SK-N-SH treated with all-trans-retinoic acid at 6 μM for 48 hours (cell line): ENCODE measurements around the gene ASF1B.

Source experiments
- ATAC-seq: fragments of 200-7000 bp; cut with Tn5 transposase; 3 replicates; pipeline ENCODE4 v1.9.1; 2020; ENCODE audit warnings: mild to moderate bottlenecking, moderate library complexity
- BACH2 ChIP-seq: fragments of 250-450 bp; sonication (Bioruptor Pico); IDR thresholded peaks from 2 replicates; pipeline ENCODE4 v1.9.0; 2021; ENCODE audit warnings: mild to moderate bottlenecking, borderline replicate concordance
- CREB5 ChIP-seq: fragments of 250-450 bp; sonication (Bioruptor Pico); IDR thresholded peaks from 2 replicates; pipeline ENCODE4 v1.5.1; 2020; ENCODE audit warnings: low read depth, mild to moderate bottlenecking, moderate library complexity
- CSDC2 ChIP-seq: fragments of 250-450 bp; sonication (Bioruptor Pico); IDR thresholded peaks from 2 replicates; pipeline ENCODE4 v1.5.0; 2020; ENCODE audit warnings: mild to moderate bottlenecking, moderate library complexity
- ESRRG ChIP-seq: fragments of 250-450 bp; sonication (Bioruptor Pico); IDR thresholded peaks from 2 replicates; pipeline ENCODE4 v1.6.1; 2021; ENCODE audit warnings: mild to moderate bottlenecking
- GLIS3 ChIP-seq: fragments of 250-450 bp; sonication (Bioruptor Pico); IDR thresholded peaks from 2 replicates; pipeline ENCODE4 v1.5.0; 2020; ENCODE audit warnings: mild to moderate bottlenecking, moderate library complexity
- ISL1 ChIP-seq: fragments of 250-450 bp; sonication (Bioruptor Pico); IDR thresholded peaks from 2 replicates; pipeline ENCODE4 v2.1.2; 2022; ENCODE audit warnings: mild to moderate bottlenecking, moderate library complexity
- OSR1 ChIP-seq: fragments of 250-450 bp; sonication (Bioruptor Pico); IDR thresholded peaks from 2 replicates; pipeline ENCODE4 v1.8.0; 2022; ENCODE audit warnings: moderate library complexity, mild to moderate bottlenecking, inconsistent platforms
- POU6F1 ChIP-seq: fragments of 250-450 bp; sonication (Bioruptor Pico); IDR thresholded peaks from 2 replicates; pipeline ENCODE4 v1.8.0; 2021; ENCODE audit warnings: low read depth, mild to moderate bottlenecking, moderate library complexity, borderline replicate concordance
- PPARA ChIP-seq: fragments of 250-450 bp; sonication (Bioruptor Pico); IDR thresholded peaks from 2 replicates; pipeline ENCODE4 v1.5.0; 2020; ENCODE audit warnings: mild to moderate bottlenecking, borderline replicate concordance
- RARB ChIP-seq: fragments of 250-450 bp; sonication (Bioruptor Pico); IDR thresholded peaks from 2 replicates; pipeline ENCODE4 v1.8.0; 2021; ENCODE audit warnings: mild to moderate bottlenecking, moderate library complexity
- SNAI2 ChIP-seq: fragments of 250-450 bp; sonication (Bioruptor Pico); IDR thresholded peaks from 2 replicates; pipeline ENCODE4 v1.5.0; 2020; ENCODE audit warnings: mild to moderate bottlenecking, moderate library complexity
- TCF4 ChIP-seq: fragments of 250-450 bp; sonication (Bioruptor Pico); IDR thresholded peaks from 2 replicates; pipeline ENCODE4 v1.8.0; 2021; ENCODE audit warnings: mild to moderate bottlenecking, moderate library complexity, borderline replicate concordance
- TOX ChIP-seq: fragments of 250-450 bp; sonication (Bioruptor Pico); IDR thresholded peaks from 2 replicates; pipeline ENCODE4 v1.8.0; 2021; ENCODE audit warnings: mild to moderate bottlenecking, moderate library complexity, borderline replicate concordance
- TSHZ2 ChIP-seq: fragments of 250-450 bp; sonication (Bioruptor Pico); IDR thresholded peaks from 2 replicates; pipeline ENCODE4 v1.5.0; 2020; ENCODE audit warnings: mild to moderate bottlenecking, moderate library complexity
- ZC3H10 ChIP-seq: fragments of 250-450 bp; sonication (Bioruptor Pico); IDR thresholded peaks from 2 replicates; pipeline ENCODE4 v1.5.1; 2021; ENCODE audit warnings: mild to moderate bottlenecking, moderate library complexity
- ZFP30 ChIP-seq: fragments of 450-650 bp; formaldehyde crosslinking; IDR thresholded peaks from 2 replicates; pipeline ENCODE4 v1.5.0; 2022; ENCODE audit warnings: mild to moderate bottlenecking, moderate library complexity
- ZNF70 ChIP-seq: fragments of 450-650 bp; formaldehyde crosslinking; IDR thresholded peaks from 2 replicates; pipeline ENCODE4 v1.5.0; 2020; ENCODE audit warnings: mild to moderate bottlenecking, moderate library complexity
- TF ChIP-seq, protein P1 (sequence below): fragments of 250-450 bp; sonication (Bioruptor Pico); IDR thresholded peaks from 2 replicates; pipeline ENCODE4 v1.5.1; 2021; ENCODE audit warnings: mild to moderate bottlenecking, moderate library complexity
- TF ChIP-seq, protein P2 (sequence below): fragments of 250-450 bp; sonication (Bioruptor Pico); IDR thresholded peaks from 2 replicates; pipeline ENCODE4 v1.8.0; 2020; ENCODE audit warnings: mild to moderate bottlenecking, moderate library complexity, borderline replicate concordance

The ASF1B gene

GRCh38 chr19:14167576-14168138 is 31.3 kb upstream of the ASF1B start (continued):
- TF ChIP-seq, protein P1, sequence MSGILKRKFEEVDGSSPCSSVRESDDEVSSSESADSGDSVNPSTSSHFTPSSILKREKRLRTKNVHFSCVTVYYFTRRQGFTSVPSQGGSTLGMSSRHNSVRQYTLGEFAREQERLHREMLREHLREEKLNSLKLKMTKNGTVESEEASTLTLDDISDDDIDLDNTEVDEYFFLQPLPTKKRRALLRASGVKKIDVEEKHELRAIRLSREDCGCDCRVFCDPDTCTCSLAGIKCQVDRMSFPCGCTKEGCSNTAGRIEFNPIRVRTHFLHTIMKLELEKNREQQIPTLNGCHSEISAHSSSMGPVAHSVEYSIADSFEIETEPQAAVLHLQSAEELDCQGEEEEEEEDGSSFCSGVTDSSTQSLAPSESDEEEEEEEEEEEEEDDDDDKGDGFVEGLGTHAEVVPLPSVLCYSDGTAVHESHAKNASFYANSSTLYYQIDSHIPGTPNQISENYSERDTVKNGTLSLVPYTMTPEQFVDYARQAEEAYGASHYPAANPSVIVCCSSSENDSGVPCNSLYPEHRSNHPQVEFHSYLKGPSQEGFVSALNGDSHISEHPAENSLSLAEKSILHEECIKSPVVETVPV (CRISPR knock-in tag): no peak
- TF ChIP-seq CREB5 (CRISPR knock-in tag): no peak

GRCh38 chr19:14166999-14167575 is 30.7 kb upstream of the ASF1B start:
- TF ChIP-seq ZFP30 (CRISPR knock-in tag): no peak
- no peak for ATAC-seq

DNA sequence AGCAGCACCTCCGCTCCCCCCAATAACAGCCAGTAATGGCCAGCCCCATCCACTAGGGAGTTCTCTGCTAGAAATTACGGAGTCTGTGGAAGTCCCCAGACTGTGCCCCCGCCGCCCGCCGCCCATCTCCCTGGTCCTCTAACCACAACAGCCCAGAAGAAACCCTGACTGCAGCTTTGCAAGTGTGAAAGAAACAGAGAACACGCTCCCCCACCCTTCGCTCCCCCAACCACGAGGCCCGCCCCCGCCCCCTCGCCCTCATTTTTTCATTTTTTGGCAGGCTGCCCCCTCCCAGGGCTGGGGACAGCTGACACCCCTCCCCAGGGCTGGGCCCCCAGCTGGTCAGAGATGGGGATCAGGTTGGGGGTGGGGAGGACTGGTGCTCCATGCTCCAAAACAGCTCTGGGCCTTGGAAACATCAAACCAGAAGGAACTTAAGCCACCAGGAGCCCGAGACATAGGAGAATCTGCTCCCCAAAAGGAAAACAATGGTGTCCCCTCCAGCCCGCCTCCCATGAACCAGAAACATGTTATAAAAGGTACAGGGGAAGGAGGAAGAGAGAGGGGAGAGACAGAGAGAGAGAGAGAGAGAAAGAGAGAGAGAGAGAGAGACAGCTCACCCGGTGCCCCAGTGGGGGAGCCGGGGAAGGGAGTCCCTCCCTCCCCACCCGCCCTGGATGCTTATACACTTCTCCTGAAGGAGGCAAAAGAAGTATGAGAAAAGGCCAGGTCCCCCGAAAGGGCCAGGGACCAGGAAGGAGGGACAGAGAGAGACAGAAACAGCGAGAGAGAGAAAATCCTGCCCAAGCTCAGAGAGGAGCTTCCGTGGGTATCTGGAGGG is 29.8 kb upstream of the ASF1B start:
- ATAC-seq: no peak
- TF ChIP-seq GLIS3 (CRISPR knock-in tag) (no peak), PPARA (CRISPR knock-in tag) (no peak), ISL1 (no peak), CSDC2 (CRISPR knock-in tag) (no peak)
- TF ChIP-seq, protein P2, sequence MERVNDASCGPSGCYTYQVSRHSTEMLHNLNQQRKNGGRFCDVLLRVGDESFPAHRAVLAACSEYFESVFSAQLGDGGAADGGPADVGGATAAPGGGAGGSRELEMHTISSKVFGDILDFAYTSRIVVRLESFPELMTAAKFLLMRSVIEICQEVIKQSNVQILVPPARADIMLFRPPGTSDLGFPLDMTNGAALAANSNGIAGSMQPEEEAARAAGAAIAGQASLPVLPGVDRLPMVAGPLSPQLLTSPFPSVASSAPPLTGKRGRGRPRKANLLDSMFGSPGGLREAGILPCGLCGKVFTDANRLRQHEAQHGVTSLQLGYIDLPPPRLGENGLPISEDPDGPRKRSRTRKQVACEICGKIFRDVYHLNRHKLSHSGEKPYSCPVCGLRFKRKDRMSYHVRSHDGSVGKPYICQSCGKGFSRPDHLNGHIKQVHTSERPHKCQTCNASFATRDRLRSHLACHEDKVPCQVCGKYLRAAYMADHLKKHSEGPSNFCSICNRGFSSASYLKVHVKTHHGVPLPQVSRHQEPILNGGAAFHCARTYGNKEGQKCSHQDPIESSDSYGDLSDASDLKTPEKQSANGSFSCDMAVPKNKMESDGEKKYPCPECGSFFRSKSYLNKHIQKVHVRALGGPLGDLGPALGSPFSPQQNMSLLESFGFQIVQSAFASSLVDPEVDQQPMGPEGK (CRISPR knock-in tag): no peak

DNA sequence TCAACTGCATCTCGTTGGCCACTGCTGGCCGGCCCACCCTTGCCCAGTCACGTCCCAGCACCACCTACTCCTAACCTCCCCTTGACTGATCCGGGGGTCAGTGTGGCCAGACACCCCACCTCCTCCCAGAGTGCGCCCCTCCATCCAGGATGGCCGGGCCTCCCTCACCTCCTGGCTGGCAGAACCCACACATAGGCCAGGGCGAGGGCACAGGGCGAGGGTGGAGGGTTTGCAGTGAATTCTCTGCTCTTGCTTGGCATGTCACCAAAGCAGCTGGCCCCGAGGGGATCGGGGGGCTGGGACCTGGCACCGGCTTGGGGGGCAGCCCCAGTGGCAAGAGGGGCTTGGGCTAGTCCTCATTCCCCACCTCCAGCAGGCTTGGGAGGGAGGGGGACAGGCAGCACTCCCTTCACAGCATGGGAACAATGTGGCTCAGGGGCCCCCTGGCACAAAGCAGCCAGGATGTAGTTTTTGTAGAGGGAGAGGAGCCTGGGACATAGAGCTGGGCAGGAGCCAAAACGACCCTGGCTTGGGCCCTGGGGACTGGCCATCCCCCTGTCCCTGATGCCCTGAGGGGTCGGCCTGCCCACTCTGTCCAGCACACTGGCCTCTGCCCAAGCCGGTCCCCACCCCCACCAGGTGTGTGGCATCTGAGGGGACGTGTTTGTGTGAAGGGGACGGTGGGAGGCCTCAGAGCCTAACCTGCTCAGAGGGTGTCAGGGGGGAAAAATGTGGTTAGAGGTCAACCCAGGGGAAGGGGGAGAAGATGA is 28.5 kb upstream of the ASF1B start:
- TF ChIP-seq TCF4 (CRISPR knock-in tag): no peak
- TF ChIP-seq GLIS3 (CRISPR knock-in tag): no peak
- no peak for TF ChIP-seq TSHZ2 (CRISPR knock-in tag)
- TF ChIP-seq BACH2: no peak
- no peak for TF ChIP-seq CSDC2 (CRISPR knock-in tag)
- no peak for TF ChIP-seq RARB (CRISPR knock-in tag)
- no peak for TF ChIP-seq ESRRG (CRISPR knock-in tag)
- no peak for TF ChIP-seq ZFP30 (CRISPR knock-in tag)
- TF ChIP-seq, protein P1 (CRISPR knock-in tag): no peak
- TF ChIP-seq POU6F1 (CRISPR knock-in tag): no peak
- no peak for TF ChIP-seq PPARA (CRISPR knock-in tag)
- TF ChIP-seq SNAI2 (CRISPR knock-in tag): no peak
- TF ChIP-seq ZNF70 (CRISPR knock-in tag): no peak
- TF ChIP-seq TOX (CRISPR knock-in tag): no peak
- TF ChIP-seq ZC3H10: no peak
- TF ChIP-seq OSR1 (CRISPR knock-in tag): no peak
- TF ChIP-seq, all 23 proteins: peak for 0

More for the DNA sequence above, 28.5 kb upstream of the ASF1B start:
- ATAC-seq: no peak
